ENCODE data around the gene BHLHA9. TPM values are rescaled to one million over a fixed set of nuclear protein-coding genes. Genes with fewer than 3 reads are reported as not detected.
A peak's percentile ranks its signal among the peaks of the same experiment; 100 is the strongest.

BHLHA9 gene
- total and polyA plus RNA-seq, 2 of the 8 experiments (the other 6 are each of a cell fraction or from before 2014, with no cell fraction given) = 0.29 to 0.34 TPM

DNA sequence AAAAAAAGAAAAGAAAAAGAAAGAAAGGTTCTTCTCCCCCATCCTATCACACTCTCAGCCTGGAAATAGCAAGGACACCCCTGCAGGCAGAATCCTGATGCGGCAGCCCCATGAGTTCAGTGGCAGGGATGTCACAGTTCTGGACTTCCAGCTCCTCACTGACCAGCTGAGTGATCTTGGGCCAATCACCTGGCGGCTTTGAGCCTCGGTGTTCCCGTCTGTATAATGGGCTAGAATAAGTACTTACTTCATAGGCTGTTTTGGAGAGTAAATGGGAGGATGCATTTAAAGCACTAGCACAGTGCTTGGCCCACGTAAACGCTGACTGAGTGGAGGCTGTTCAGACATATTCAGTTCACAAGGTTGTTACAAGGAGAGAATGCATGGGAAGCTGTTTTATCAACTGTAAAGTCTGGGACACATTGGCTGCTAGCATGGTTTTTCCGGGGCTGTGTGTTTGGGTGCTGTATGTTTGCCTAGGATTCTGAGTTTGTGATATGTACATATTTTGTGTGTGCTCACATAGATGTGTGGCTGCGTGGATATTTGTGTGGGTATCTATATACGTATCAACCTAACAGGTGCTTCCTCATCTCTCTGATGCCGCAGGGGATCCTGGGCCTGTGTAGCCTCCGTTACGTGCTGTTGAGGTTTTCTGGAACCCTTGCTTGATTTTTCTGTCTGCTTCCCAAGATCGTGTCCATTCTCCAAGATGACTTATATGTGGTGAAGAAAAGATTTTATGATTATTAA, 3.4 kb downstream of the BHLHA9 start:
- no peak overlapping the region for H3K4me2 ChIP-seq (ENCODE audit: insufficient read depth in 1 of 2, low read depth in 2 of 2, low read length in 2 of 2)
- ChIA-PET CTCF (ENCODE audit: partially characterized antibody) (interaction anchor here (0.5 to 3.1 kb wide), 4 partner anchors 56 to 373 kb away, joined by 3 to 20 read pairs (median 4); no protein-coding TSS in a partner anchor), POLR2A (ENCODE audit: partially characterized antibody) (no interaction called here)
- H2BK15ac ChIP-seq (ENCODE audit: low read length) = no peak overlapping the region
- DNase-seq (ENCODE audit: low read depth in 1 of 2, low spot score in 2 of 2) (no peak), FAIRE-seq (no peak)
- peaks cover 3 to 30% (median 16%) of the 10 kb centered on the region in 4 experiments; a peak in 6 of 7 replicates for H3K27me3 ChIP-seq (replicated peaks in 1 of 4; ENCODE audit: control insufficient read depth in 3 of 4, extremely low read depth in 1 of 4, insufficient read depth in 3 of 4, low read length in 3 of 4)
- H3K23me2 ChIP-seq (ENCODE audit: low read depth, low read length) = peaks cover 8% of the 10 kb centered on the region; the same call in 1 of the 2 replicates
- no peaks in the 10 kb centered on the region for H3K79me1 ChIP-seq (ENCODE audit: low read depth, low read length)
- peaks cover 0 to 9% (median 4%) of the 10 kb centered on the region in 4 experiments; a peak in 3 of 7 replicates for H3K4me1 ChIP-seq (replicated peaks in 1 of 4; ENCODE audit: control insufficient read depth in 3 of 4, insufficient read depth in 4 of 4, low read length in 3 of 4)
- H3K4ac ChIP-seq (replicated peaks; ENCODE audit: insufficient read length, low read depth, low read length) = no peak overlapping the region
- H3K9ac ChIP-seq (replicated peaks in 1 of 4; ENCODE audit: extremely low read depth in 1 of 4, low read depth in 3 of 4, low read length in 3 of 4) = no peak overlapping the region
- H2BK120ac ChIP-seq (replicated peaks; ENCODE audit: low read depth, low read length) = no peak overlapping the region
- H3K79me2 ChIP-seq (ENCODE audit: control insufficient read depth in 1 of 2, insufficient read depth in 2 of 2, low read length in 2 of 2) = no peaks in the 10 kb centered on the region
- H3K56ac ChIP-seq (replicated peaks; ENCODE audit: insufficient read length, low read depth, low read length) = no peak overlapping the region
- H4K5ac ChIP-seq (ENCODE audit: insufficient read length, low read depth, low read length) = no peak overlapping the region
- H3K9me3 ChIP-seq (ENCODE audit: insufficient read depth in 2 of 2, low read depth in 1 of 2, low read length in 1 of 2) = no peaks in the 10 kb centered on the region
- H2BK5ac ChIP-seq (ENCODE audit: low read depth, low read length) = no peak overlapping the region
- no peak overlapping the region for H4K8ac ChIP-seq (ENCODE audit: extremely low read depth, insufficient read depth, low read length)
- no peak overlapping the region for H3K23ac ChIP-seq (ENCODE audit: insufficient read length)
- 87% methylated on average over 13 of the region's 13 CpGs; no CpG with 5 or more reads in 1 of the 2 experiments for WGBS, 2 experiments (ENCODE audit: extremely low coverage in 1 of 2, insufficient coverage in 1 of 2, insufficient read length in 1 of 2, insufficient replicate concordance in 2 of 2, low coverage in 1 of 2, low lambda C conversion rate in 2 of 2, missing lambda C conversion rate in 1 of 2)
- H3K4me3 ChIP-seq (ENCODE audit: extremely low read depth in 1 of 4, insufficient read depth in 2 of 4, low read depth in 3 of 4, low read length in 4 of 4) = no peak overlapping the region
- H3K27ac ChIP-seq (ENCODE audit: low read depth, low read length) = no peak overlapping the region
- peaks cover 0 to 3% of the 10 kb centered on the region in 2 experiments for H4K20me1 ChIP-seq (replicated peaks in 1 of 2; ENCODE audit: control insufficient read depth in 1 of 2, insufficient read depth in 2 of 2, low read length in 2 of 2)
- no peak overlapping the region for H2BK20ac ChIP-seq (ENCODE audit: low read length)
- no peaks in the 10 kb centered on the region for H3K36me3 ChIP-seq (ENCODE audit: control insufficient read depth in 2 of 4, insufficient read depth in 4 of 4, low read length in 3 of 4)
- H3K18ac ChIP-seq (ENCODE audit: extremely low read depth, low read length) = no peak overlapping the region
- H2AFZ ChIP-seq (ENCODE audit: low read length) = no peak overlapping the region
- no peak overlapping the region for H2BK12ac ChIP-seq (ENCODE audit: low read depth, low read length)
- H4K91ac ChIP-seq (replicated peaks; ENCODE audit: insufficient read length, low read length) = no peak overlapping the region
- H3K14ac ChIP-seq (ENCODE audit: insufficient read length) = no peak overlapping the region
- H2AK5ac ChIP-seq (ENCODE audit: low read depth, low read length) = no peak overlapping the region
- TF ChIP-seq TCF12 (IDR thresholded peaks at IDR 0.05; ENCODE audit: low read depth, low read length) = no peak
- TF ChIP-seq KDM1A (IDR thresholded peaks at IDR 0.05; ENCODE audit: borderline replicate concordance, low read length) = peak; percentile 35; the same call in 1 of the 2 replicates
